SKM-1 (cell line): ENCODE data around the gene RXRA.

Source experiments
- DNase-seq: peaks from one replicate; lab custom pipeline; 2025; ENCODE audit not compliant: unreplicated experiment; lab: John Stamatoyannopoulos, UW

The RXRA gene

DNA sequence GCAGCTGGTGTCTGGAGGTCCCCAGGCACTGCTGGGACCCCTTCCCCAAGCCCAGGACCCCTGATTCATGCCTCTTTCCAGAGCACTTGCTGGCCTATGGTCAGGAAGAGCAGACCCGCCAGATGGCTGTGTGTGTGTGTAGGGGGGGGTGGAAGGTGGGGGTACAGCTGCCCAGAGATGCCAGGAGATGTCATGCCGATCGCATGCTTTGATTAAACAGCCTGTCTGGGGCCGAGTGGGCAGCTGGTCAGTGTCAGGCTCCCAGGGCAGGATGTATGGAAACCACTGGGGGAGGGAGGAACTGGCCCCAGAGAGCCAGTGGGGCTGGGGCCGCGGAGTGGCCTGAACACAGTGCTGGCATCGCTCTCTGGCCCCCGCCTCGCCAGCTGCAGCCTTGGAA is 23.7 kb downstream of the RXRA start:
- DNase-seq: no peak

- no peak for DNase-seq
Measured at GRCh38 chr9:134350416-134350994, 24.2 kb downstream of the RXRA start.

- no peak for DNase-seq
Measured at GRCh38 chr9:134351606-134352176, 25.4 kb downstream of the RXRA start.

DNA sequence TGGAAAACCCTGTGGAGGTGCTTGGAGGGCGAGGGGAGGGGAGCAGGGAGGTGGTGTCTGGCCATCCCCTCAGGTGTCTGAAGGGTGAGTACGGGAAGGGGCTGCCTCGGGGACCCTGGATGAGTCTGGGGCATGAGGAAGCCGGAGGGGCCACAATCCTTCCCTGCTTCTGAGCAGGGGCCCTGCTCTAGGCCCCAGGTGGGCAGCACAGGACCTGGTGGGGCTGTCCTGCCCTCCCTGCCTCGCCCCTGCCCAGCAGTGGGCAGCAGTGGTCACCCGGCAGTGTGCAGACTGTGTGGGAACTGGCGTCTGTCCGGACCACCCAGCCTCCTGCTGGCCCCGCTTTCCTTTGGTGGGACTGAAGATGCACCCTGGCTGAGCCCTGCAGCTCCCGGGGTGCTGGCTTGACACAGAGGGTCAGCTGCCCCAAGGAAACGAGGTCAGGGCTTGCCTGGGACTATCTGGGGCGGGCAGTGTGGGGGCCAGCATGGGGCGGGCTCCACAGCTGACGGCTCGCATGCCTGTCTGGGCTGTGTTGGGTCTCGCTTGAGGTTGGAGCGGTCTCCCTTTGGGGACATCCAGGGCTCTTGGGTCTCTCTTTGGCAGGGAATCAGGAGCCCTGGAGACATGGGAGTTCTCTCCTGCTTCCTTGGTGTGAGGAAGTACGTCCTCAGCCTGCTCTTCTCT is 26.1 kb downstream of the RXRA start:
- DNase-seq: no peak

DNA sequence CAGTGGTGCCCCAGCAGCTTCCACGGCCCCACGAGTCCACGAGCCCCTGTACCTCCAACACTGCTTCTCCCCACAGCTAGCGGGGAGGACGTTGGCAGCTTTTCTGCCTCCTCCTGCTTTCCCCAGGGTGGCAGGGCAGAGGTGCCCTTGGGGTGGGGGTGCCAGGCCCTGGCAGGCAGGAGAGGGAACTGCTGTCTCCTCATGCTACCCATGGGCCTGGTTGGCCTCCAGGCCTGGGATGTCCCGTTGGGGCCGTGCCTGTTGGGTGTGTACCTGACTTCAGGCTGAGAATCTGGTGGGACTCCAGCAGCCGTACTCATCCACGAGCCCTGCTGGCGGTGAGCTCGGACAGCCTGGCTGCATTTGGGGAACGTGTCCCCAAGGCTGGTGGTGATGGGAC is 27.3 kb downstream of the RXRA start:
- DNase-seq: no peak

DNA sequence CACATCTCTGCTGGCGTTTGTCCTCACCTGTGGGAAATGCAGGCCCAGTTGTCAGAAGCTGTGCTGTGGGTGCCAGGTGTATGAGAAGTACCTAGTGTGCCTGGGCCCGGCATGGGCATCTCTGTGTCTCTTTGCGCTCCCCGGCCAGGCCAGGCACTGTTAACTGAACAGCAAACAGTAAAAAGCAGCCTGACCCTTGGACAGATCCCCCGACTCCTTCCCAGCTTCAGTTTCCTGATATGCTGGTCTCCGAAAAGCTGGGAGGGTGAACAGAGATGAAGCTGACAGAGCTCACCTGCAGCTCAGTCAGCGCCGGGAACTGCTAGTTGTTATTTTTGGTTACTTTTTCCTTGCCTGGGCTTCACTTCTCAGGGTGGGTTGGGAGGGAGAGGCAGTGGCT is 28.9 kb downstream of the RXRA start:
- DNase-seq: no peak

- no peak for DNase-seq
Measured at GRCh38 chr9:134355561-134356279, 29.5 kb downstream of the RXRA start.

- peak; percentile 77 for DNase-seq
Measured at GRCh38 chr9:134356496-134357470, 30.5 kb downstream of the RXRA start.

DNA sequence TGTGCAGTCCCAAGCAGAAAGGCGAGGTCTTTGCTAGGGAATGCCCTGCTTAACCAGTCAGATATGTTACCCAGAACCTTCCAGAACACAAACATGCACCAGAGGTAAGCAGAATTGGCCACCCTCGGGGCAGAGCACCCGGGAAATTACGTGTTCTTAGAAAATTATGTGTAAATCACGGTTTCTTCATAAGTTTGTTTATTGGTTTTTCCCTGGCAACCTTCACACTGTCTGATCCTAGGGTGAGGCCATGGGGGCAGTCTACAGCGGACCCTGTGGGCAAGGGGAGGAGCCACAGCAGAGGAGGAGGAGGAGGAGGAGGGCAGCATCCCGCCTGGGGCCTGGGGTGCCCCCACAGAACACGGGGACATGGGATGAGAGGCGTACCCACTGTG is 31.4 kb downstream of the RXRA start:
- DNase-seq: no peak

DNA sequence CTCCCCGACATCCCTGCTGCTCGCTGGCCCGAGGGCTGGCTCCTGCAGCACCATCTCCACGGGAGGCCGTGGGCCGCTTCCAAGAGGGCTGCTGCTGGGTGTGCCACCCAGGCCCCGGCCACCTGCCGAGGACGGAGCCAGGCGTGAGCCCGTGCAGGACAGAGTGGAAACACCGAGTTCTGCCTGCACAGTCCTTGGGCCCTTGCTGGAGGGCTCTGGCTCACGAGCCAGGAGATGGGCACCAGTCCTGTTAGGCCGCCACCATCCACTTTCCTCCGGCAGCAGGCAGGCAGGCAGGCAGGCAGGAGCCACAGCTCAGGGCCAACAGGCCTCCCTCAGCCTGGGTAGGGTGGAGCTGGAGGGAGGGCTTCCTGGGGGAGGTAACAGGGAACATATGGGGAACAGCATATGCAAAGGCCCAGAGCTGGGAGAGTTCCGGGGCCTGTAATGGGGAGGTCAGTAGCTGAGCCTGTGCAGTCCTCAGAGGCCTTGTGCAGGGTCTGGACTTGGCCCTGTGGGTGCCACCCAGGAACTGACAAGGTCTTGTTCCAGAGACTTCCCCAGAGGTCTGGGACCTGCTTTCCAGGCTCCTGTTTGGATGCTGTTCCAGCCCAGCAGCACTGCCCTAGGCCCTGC is 31.9 kb downstream of the RXRA start:
- DNase-seq: no peak

DNA sequence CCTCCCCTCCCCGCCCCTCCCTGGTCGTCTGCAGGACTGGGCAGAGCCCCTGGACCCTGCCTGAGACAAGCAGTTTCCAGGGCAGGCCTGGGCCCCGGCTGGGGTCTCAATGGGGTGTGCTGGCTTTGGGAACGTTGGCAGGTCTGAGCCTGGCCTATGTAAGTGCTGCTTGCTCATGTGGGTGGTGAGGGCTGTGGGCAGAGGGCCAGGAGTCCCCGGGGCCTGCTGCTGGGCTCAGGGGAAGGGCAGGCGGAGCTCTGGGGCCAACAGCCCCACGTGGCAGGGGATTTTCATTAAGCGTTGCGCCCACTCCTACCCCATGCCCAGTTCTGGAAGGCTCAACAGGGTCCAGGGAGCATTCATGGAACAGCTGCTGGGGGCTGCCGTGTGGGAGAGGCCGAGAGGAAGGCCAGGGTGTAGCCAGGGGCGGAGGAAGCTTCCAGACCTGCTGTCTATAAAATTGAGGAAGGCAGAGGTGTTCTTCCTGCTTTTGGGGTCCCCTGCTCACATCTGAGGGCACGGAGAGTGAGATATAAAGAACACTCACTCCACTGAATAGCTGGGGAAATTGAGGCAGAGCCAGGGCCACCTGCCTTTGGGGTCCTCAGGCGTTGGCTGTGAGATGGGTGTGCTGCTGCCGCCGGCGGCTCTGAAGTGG is 32.5 kb downstream of the RXRA start:
- DNase-seq: no peak

GRCh38 chr9:134359493-134360179 is 33.4 kb downstream of the RXRA start:
- DNase-seq: no peak

DNA sequence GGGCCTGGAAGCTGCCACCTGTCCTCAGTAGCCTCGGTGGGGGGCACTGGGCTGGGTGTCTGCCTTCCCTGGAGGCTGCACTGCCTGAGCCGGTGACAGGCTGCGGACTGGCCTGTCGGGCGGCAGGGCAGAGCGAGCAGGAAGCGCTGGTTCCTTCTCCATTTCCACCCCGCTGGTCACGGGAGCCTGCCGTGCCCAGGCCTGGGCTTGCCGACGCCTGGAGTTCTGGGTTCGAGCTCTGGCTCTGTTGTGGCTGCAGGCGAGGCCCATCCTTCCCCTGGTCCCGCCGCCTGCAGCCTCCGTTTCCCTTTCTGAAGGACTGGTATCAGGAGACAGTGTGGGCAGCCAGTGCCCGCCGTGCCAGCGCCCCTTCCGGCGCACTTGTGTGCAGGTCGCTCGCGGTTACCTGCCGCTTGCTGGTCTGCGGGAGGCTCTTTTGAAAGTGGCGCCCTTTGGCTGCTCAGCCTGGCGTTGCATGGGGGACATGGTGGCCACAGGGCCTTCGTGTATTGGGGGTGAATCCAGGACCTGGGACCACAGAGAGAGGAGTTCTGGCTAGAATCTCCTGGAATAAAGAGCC is 34.0 kb downstream of the RXRA start:
- DNase-seq: no peak

DNA sequence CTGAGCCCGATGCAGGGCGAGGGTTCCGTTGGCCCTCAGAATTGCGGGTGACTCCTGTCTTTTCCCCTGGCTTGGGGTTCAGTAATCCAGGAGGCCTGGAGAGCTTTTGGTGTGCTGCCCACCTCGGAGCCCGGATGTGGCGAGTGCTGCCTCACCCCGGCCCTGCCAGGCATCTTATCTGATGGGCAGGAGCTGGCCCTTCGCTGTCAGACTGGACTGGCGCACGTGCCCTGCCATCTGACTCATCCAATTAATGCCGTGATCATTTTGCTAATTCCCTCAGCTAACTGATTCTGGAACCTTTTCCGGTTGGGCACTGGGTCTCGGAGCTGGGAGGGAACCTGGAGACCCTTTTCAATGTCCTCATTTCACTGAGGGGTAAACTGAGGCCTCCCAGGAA is 34.6 kb downstream of the RXRA start:
- no peak for DNase-seq

DNA sequence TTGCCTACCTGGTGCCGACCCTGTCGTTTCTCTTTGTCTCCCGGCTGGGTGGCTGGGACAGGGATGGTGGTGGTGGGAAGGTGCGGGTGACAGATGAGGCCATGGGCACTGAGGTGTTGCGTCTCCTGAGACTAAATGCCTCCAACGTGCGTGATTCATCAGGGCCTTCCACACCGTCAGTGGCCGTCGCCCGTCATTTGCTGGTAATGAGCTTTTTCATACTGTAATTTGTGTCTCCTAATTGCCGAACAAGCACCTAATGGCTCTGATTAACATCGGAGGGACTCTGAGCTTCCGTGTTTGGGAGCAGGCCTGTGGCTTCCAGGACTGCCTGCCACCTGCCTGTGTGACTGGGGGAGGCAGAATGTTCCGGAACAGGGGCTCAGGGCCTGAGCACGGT is 35.2 kb downstream of the RXRA start:
- DNase-seq: no peak

GRCh38 chr9:134361843-134362414 is 35.7 kb downstream of the RXRA start:
- no peak for DNase-seq

DNA sequence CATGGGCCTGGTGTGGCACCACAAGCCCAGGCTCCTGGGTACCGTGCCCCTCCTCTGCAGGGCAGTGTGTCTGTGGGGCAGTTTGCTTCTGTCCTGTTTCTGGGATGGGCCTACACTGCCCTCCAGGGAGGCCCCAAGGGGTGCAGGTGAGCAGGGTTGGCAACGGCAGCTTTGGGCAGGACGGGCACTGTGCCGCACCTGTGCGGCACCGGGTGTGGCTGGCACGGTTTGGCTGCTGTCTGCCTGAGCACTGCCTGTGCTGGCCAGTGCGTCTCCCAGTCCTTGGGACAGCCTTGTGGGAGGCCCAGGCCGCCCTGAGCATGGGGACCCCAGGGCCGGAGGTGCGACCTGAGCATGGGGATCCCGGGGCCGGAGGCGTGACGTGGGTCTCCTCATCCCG is 37.2 kb downstream of the RXRA start:
- DNase-seq: no peak

GRCh38 chr9:134364391-134365114 is 38.3 kb downstream of the RXRA start:
- no peak for DNase-seq
